ENCODE results near the gene GNB4.

The GNB4 gene

GRCh38 chr3:179375091-179375999 is 75.9 kb downstream of the GNB4 start:
- DNase-seq (ENCODE audit: insufficient read length, low spot score) (no peak), FAIRE-seq (no peak)
- TF ChIP-seq CTCF (IDR thresholded peaks at IDR 0.05; ENCODE audit: insufficient read depth, missing control alignments) = no peak

DNA sequence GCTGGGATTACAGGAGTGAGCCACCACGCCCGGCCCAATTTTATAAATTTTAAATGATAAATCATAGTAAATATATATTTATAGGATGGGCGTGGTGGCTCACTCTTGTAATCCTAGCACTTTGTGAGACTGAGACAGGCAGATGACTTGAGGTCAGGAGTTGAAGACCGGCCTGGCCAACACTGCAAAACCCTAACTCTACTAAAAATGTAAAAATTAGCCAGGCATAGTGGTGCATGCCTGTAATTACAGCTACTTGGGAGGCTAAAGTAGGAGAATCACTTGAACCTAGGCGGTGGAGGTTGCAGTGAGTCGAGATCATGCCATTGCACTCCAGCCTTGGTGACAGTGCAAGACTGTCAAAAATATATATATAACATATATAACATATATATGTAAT is 77.3 kb downstream of the GNB4 start:
- DNase-seq (ENCODE audit: insufficient read length, low spot score) = no peak
- no peak for FAIRE-seq
- no peak for TF ChIP-seq CTCF (IDR thresholded peaks at IDR 0.05; ENCODE audit: insufficient read depth, missing control alignments)

DNA sequence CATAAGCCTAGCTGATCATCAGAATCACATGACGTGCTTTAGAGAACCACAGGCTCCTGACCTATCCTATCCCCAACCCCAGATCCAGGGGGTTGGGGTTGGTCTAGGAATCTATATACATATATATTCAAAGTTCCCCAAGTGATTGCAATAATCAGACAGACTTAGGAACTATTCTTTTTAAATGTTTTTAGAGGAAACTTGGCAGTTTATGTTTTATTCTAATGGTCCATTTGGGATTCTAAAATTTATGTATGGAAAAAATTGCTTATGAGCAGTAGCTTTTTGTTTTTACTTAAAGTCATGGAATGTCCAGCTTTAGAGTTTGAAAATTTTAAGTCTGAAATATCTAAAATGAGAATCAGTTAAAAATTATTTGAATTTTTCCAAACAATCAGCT is 81.6 kb downstream of the GNB4 start:
- TF ChIP-seq CTCF (IDR thresholded peaks at IDR 0.05; ENCODE audit: insufficient read depth, missing control alignments) = no peak
- no peak for FAIRE-seq
- DNase-seq (ENCODE audit: insufficient read length, low spot score) = no peak

DNA sequence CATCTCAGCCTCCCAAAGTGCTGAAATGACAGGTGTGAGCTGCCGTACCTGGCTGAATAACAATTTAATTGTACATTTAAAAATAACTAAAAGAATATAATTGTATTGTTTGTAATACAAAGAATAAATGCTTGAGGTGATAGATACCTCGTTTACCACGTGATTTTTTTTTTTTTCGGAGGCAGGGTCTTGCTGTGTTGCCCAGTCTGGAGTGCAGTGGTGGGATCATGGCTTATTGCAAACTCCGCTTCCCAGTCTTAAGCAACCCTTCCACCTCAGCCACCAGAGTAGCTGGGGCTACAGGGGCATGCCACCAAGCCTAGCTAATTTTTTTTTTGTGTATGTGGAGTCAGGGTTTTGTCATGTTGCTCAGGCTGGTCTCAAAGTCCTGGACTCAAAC is 87.9 kb downstream of the GNB4 start:
- FAIRE-seq = no peak
- no peak for TF ChIP-seq CTCF (IDR thresholded peaks at IDR 0.05; ENCODE audit: insufficient read depth, missing control alignments)
- no peak for DNase-seq (ENCODE audit: insufficient read length, low spot score)

DNA sequence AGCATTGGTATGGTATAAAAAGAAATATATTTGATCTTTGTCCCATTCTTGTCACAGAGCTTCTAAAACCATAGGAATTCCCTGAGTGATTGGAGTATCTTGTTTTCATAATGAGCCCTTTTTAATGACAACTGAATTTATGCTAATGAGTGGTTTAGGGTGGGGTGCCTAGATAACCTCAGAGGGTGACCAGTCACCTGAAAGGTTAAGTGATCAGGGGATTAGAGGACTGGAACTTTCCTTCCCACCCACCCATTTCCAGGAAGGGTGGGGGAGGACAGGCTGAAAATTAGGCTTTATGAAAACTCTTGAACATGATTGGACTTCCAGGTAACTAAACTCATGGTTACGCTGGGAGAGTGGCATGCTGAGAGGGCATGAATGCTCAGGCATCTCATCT is 95.3 kb downstream of the GNB4 start:
- FAIRE-seq (no peak), DNase-seq (ENCODE audit: insufficient read length, low spot score) (no peak)
- TF ChIP-seq CTCF (IDR thresholded peaks at IDR 0.05; ENCODE audit: insufficient read depth, missing control alignments) = no peak

GRCh38 chr3:179348325-179349013 is 102.8 kb downstream of the GNB4 start:
- no peak for DNase-seq (ENCODE audit: insufficient read length, low spot score)
- no peak for TF ChIP-seq CTCF (IDR thresholded peaks at IDR 0.05; ENCODE audit: insufficient read depth, missing control alignments)
- no peak for FAIRE-seq

Measured in D721Med (cell line).